DMS114 treated with DMSO at 0.1 percent for 48 hours (cell line): Measurements from ENCODE around the gene FAM72D.
"Not testable (repeated sequence)": the region's sequence is repeated elsewhere in the genome, so short reads cannot be mapped to it uniquely, and the experiment has no call there.

Source experiments
- DNase-seq: peaks from one replicate; lab custom pipeline; 2025; ENCODE audit not compliant: unreplicated experiment; lab: John Stamatoyannopoulos, UW

FAM72D gene

DNA sequence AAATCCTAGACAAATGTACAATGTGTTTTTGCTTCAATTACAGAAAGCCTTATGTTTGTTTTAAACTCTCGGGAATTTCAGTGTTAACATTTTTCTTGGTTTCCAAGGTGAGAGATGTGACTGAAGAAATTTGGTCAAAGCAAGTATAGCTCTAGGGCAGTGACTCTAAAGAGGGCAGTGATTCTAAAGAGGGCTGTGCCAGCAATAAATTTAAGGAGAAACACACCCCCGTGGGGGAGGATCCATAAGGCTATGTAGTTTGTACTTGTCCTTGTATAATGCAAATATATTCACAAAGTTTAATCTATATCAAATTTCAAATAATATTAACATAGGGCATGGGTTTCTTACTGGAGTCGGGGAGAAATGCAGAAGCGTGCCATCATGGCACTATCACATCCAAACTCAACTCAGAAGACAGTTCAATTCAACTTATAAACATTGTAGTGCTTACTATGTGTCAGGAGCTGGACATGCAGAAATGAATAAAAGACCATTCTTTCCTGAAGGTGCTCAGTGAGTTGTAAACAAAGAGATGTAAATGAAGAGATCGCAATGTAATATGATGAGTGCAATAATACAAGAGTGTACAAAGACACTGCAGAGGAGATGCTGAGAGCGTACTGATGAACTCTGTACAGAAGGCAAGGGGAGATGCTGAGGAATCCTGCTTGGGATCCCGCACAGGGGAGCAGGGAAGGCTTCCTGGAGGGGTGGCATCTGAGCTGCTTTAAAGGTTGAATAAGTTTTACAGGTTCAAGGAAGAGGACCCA lies 13.1 kb upstream of the FAM72D start:
- not testable (repeated sequence) for DNase-seq

DNA sequence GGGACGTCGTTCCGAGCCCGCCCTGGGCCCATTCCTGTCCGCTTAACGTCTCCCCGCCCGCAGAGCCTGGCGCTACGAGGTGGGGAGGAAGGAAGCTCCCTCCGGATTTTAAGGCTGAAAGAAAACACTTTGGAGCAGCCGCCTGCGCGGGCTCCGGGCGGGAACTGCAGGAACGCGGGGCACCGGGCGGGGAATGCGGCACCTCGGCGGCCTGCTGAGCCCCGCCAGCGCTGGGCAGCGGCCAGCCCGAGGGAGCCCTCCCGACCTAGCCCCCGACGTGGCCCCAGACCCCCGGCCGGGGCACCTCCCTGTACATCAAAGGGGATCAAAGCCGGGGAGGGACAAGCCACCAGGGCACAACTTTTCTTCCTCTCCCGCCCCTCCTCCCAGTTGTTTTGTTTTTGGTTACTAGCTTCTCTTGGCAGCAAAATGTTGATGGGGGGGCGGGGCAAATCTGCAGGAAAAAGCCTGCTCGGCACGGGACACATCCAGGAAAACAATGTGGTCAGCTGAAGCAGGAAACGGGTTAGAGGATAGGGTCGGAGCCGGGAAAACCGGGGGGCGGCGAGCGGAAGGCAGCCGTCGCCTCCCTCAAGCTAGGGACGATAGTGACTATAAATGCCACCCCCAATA lies 2.1 kb upstream of the FAM72D start:
- DNase-seq, result not testable (repeated sequence)

DNA sequence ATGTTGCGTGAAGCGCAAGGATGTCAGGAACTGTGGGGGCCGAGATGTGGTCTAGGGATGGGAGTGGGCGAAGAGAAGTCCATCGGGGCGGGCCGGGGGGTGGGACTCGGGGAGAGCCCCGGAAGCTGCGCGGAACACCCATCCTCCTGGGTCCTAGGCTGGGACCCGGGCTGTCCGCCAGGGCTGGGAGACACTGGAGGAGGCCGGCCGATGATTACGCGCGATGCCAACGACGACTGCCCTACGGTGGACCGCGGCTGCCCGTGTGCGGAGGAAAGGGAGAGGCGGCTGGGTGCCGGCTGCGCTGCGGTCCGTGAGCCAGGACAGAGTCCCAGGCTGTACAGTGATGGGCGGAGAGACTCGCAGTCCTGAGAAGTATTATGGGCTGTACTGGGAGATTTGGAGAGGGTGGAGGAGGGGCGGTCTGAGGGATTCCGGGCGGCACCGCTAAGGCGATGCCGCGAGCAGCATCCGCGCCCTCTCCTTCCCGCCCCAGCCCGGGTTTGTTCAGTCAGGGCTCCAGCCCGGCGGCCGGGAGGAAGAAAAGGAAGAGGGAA lies 1.0 kb upstream of the FAM72D start:
- not testable (repeated sequence) for DNase-seq

DNA sequence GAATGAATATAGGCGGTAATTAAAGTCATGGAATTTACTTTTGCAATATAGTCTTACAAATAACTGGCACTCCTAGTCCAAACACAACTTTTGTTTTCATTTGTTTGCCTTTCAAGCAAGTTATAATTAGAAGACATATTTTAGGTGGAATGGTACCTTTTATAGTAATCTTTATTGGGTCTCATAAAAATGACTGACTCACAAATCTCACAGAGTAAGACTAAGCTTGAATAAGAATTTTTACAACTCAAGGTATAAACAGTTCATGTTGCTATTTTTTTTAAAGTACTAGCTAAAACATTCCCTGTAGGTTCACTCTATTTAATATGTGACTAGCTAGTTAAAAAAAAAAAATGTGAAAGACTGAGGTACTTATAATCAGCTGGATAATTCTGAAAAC lies 6.0 kb downstream of the FAM72D start:
- not testable (repeated sequence) for DNase-seq

DNA sequence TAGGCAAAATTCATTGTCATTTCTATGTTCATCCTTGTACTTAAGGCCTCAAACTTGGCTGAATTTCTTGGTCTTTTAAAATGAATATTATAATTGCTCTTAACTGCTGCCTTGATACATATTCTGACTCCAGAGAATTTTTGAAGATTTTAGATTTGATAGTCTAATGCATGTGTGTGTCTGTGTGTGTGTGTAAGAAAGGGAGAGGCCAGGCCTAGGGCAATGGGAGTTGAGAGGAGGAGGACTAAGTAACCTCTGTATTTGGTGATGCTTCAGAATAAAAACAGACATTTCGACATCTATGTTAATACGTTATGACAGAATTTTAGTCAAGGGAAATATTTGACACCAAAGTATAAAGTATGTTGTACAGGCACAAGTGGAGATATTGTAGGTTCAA lies 7.5 kb downstream of the FAM72D start:
- DNase-seq, result not testable (repeated sequence)

DNA sequence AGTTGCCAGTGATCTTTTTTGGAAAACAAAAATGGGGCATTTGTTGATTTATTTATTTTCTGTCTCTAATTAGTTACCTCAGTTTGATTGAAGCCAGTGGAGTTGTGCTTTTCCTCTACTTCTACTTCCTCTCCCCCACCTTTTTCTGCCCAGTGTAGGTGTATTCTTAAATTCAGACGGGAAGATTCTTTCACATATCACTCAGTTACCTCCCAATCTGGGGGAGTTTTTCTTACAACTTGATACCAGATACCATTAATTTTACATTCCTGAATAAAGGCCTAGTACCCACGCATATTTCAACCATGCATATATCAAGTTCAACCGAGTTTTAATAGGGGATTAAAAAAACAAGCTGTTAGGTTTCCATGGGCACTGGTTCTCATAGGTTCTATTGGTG lies 15.9 kb downstream of the FAM72D start:
- not testable (repeated sequence) for DNase-seq

DNA sequence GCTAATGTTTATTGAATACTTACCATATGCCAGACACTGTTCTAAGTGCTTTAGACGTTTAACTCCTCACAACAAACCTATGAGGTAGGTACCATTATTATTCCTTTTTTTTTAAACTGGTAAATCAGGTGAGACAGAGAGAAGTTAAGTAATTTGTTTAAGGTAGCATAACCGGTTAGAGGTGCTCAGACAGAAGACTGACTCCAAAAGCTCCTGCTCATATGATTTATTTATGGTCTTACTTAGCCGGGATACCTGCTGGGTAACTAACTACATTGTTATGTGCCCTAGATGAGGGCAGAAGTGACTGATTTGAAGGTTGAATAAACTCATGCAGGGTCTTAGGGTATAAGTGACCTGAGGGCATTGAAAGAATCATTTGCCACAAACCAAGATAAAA lies 16.9 kb downstream of the FAM72D start:
- not testable (repeated sequence) for DNase-seq

DNA sequence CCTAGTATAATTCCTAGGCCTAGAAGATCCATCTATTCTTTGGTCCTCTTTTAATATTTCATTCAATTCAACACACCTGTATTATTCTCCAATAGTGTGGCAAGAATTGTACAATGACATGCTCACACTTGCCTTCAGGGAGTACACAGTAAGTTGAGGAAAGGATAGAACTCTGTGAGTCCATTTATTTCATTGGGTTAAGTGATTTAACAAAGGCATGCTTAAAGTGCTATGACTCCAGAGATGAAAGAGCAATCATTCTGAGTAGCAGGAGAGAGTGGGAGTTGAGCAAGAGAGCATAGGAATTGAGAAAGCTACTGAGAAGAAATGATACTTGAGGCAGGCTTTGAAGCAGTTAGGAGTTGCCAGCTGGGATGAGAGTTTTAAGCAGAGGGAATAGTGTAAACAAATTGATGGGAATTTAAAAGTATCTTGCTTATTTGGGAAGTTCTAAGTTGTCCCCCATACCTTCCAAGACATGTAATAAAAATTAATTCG lies 18.8 kb downstream of the FAM72D start:
- DNase-seq, result not testable (repeated sequence)

DNA sequence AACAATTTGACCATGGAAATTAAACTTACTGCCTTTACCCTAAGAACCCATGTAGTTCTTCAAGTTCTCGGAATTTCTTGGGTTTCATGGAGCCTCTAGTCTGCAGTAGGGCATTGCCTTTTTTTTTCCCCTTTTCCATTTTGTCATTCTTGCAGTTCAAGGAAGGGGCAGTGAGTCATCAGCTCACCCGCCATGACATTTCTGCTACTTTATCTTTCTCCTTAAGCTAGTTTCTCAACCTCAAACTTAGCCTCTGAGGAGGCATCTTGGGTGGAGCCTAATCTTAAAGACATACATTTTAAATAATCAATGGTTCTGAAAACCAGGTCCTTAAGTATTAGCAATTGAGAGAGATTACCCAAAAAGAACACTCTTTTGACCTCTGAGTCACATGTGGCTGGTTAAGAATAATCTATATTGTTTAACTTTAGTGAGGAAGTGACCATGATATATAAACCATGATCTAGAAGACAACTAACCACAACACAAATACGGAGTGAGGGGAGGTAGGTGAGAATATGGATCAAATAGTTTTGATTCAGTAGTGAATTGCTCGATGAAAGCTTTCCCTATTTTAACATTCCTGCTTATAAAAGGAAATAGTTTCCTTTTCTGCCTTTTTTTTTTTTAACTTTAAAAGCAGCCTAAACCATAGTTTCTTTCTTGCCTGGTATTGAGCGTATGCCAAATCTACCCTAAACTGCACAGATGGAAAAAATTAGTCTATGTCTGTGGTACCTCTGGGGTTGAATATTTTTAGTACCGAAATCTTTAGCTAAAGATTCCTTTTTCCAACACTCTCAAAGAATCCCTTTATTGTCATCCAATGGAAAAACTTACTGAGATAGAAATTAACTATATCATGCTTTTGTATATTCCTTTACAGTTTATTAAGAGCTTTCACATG lies 20.1 kb downstream of the FAM72D start:
- not testable (repeated sequence) for DNase-seq

DNA sequence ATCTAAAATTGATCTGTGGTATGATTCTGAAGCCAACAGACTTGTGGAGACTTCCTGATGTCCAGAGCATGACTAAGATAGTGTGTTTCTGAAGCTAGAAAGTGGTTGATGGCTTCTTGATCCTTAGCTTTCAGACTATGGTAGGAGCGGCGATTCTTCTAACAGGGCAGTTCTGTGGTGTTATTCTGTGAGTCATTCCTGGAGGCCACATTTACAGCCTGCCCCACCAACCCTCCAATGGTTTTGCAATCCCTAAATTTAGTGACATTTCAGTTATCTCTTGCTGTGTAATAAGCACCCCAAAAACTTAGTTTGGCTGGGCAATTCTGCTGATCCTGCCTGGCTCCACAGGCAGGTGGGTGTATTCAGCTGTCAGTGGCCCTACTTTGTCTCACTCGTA lies 24.1 kb downstream of the FAM72D start:
- not testable (repeated sequence) for DNase-seq

DNA sequence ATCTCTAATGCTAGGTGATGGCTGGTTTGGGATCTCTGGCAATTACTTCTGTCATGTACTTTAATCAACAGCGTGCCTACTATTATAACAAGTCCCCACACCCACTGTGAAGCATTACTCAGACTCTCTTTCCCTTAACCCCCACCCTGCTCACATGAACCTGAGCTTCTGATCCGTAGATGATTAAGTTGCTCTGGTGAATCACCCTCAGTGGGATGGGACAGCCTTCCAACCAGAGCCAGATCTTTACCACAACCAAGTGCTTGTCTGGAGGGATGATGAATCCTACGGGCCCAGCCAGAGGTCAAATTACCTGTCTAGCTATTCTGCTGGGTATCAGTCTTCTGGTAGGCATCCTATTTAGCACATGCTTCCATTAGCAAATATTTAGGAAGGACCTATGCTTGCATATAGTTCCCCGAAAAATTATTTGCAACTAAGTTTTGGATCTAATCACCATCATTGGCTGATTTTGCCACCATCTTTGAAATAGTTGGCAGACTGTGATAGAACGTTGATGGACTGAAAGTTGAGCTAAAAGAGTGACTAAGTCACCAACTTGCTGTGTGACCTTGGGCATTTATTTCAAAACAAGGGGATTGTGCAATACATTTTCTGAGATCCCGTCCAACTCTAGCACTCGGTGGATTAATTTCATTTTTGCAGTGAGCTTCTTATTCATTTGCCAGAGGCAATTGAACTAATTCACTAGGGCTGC lies 26.7 kb downstream of the FAM72D start:
- DNase-seq, result not testable (repeated sequence)

DNA sequence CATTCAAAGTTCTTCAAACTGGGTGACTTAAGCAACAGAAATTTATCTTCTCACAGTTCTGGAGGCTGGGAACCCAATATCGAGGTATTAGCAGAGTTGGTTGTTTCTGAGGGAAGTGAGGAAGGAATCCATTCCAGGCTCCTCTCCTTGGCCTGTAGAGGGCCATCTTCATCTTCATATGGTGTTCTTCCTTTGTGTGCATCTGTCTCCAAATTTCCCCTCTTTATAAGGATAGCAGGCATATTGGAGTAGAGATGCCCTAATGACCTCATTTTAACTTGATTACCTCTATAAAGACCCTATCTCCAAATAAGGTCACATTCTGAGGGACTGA lies 27.3 kb downstream of the FAM72D start:
- not testable (repeated sequence) for DNase-seq

DNA sequence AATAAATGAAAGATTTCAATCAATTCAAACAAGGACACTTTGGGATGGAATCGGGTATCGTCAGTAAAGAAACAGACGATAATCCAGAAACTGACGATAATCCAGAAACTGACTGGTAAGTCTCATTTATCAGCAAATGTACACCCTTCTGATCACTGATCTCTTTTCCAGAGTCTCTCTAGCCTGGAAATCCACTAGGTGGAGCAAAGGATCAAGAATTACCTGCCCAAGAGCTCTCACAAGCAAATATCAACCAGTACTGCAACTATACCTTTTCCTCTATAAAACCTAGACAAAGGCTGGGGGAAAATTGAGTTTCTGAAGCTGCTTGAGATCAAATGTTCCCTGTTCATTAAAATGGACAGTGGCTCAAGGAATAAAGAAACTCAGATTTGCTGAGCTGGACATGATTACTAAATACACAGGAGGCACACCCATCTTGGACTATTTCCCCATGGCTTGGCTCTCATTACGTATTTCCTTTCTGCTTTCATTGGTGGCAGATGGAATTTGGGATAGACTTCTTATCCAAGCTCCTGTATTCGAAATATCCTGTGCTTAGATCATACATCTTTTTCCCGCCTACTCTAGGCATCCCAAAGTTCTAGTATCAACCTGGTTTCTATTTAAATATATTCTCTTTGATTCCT lies 28.3 kb downstream of the FAM72D start:
- DNase-seq, result not testable (repeated sequence)

DNA sequence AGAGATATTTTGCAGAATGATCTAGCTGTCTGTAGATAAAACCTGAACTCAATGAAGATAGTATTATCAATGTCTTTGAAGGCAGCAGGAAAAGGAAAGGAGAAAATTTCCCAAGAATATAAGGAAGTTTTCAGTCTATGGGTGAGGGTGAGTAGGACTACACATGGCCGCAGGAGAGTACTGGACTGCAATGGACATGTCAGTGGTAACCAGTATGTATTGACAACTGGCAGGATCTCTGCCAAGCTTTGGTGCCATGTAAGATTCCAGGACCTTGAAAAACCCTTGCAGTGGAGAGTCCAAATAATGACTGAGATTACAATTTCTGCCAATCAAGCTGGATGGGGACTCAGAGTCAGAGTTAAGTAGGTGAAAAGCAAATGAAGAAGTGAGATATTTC lies 29.3 kb downstream of the FAM72D start:
- not testable (repeated sequence) for DNase-seq

DNA sequence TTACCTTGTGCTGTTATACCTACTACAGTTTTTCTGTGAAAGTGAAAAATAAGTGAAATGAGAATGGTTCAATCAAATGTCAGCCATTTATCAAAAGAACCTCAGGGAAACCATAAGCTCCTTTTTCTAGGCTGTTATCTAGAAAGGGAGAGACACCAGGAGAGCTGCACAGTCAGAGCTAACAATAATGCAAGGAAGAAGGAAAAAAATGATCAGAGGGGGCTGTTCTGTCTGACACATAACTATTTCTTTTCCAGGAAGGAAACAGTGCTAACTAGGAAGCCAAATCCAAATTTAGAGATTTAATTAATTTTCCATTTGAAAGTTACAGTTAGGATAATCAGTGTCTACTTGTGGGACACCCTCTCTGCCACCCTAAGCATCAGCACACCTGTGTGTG lies 31.4 kb downstream of the FAM72D start:
- DNase-seq, result not testable (repeated sequence)

DNA sequence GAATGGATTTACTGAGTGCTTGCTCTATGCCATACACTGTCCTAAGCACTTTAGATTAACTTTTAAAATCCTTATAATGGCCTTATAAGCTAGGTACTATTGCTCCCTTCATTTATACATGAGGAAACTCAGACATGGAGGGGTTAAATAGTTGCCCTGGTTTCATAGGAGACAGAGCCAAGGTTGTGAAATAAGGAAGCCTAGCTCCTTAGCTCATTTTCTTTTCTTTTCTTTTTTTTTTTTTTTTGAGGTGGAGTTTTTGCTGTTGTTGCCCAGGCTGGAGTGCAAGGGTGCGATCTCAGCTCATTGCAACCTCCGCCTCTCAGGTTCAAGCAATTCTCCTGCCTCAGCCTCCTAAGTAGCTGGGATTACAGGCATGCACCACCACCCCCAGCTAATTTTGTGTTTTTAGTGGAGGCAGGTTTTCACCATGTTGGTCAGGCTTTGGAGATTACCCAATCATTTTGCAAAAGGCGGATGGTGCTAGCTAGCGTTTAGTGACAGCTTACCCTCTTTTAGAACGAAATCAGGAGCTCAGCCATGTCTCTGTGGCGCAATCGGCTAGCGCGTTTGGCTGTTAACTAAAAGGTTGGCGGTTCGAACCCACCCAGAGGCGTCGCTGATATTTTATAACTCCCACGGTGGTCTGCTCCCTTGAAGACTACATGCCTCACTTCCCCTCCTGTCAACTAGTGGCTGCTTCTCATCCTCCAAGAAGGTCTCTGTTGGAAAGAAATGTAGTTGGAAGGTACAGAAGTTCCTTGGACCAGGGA lies 33.1 kb downstream of the FAM72D start:
- DNase-seq, result not testable (repeated sequence)

DNA sequence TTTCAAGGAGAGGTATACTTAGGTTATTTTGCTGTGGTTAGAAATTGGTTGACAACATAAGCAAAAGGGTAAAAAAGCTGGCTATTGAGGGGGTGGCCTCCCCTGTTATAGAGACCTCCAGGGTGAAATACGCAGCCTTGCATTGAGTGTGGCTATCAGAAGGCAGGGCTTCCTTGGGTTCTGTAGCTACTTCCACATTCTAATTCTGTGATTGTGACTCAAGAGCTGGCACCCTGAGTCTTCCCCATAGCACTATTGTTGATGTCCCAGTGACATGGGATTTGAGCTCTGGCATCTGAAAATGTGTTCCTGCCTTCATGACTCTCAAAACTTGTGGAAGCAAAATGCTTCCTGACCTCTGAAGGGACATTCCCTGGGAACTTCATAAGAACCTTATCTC lies 38.7 kb downstream of the FAM72D start:
- DNase-seq, result not testable (repeated sequence)

DNA sequence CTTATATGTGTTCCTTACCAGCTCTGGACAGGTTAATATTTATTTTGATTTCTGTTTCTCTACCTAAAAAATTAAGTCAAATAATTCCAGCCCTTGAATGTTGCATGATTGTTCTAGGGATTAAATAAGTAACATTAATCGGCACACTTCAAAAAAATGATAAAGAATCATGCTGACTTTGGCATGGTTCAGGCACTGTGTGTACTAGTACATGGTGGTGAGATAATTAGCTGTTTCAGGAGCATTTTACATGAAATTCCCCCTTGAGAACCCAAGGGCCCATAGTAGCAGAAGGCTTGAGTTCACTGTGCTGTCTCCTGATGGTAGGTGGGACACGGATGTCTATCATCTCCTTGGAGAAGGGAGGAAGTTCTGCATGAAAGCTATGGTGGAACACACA lies 44.8 kb downstream of the FAM72D start:
- DNase-seq, result not testable (repeated sequence)

DNA sequence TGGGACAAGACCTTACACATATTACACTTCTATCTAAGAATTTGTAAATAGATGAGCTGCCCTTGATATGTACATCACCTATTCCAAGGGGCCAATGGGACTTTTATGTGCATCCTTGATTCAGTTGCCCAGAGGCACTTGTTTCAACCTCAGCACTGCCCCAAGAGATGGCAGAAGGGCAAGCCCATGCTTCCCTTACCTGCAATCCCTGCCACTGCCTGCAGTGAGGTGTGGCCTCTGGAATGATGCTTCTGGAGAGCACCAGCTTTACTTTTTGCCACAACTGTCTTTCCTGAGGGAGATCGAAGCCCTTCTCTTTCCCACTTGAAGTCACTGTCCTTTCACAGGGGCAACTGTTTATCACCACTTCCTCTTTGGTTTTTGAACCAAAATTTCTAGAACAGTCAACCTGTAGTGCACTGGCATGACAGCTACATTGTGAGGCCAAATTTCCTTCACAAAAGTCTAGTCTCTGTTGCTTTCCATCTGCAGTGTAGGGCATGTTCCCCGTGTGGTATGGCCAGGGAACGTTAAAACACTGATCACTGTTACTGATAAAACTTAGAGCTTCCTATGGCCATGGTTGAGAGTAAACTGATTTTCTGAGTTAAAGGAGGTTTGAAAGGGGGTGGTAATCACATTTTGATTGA lies 48.6 kb downstream of the FAM72D start:
- not testable (repeated sequence) for DNase-seq
